Lung (tissue), 12 donors: Measurements from ENCODE around the gene EHMT2. TPM values are rescaled to one million over a fixed set of nuclear protein-coding genes. Genes with fewer than 3 reads are reported as not detected.

Experiments used
- ATAC-seq: fragments of 200-7000 bp; cut with Tn5 transposase; one replicate; pipeline ENCODE4 v1.9.1; 2020; ENCODE audit warnings: moderate number of reproducible peaks; ENCODE audit not compliant: insufficient read depth, low FRiP score
- DNase-seq, 3 donors: peaks; one replicate each; pipeline ENCODE4 v3.0.0-alpha.2; 2013 to 2017
- H3K27ac ChIP-seq, 2 donors: one replicate each; pipeline ENCODE4 v1.5.1; 2013; ENCODE audit warnings: mild to moderate bottlenecking in 2 of 2, moderate library complexity in 2 of 2, control low read depth in 1 of 2, inconsistent platforms in 1 of 2, low read depth in 1 of 2, low read length in 1 of 2
- H3K27me3 ChIP-seq, 3 donors: one replicate each; pipeline ENCODE4 v1.5.1; 2013; ENCODE audit warnings: low read length in 2 of 3; ENCODE audit not compliant: control insufficient read depth in 3 of 3, insufficient read depth in 3 of 3
- H3K36me3 ChIP-seq, 4 donors: one replicate each; pipeline ENCODE4 v1.5.1; 2013; ENCODE audit warnings: low read length in 4 of 4, mild to moderate bottlenecking in 1 of 4, moderate library complexity in 1 of 4; ENCODE audit not compliant: control insufficient read depth in 4 of 4, insufficient read depth in 4 of 4
- H3K4me1 ChIP-seq, 5 donors: one replicate each; pipeline ENCODE4 v1.5.1; 2013; ENCODE audit warnings: low read length in 5 of 5, mild to moderate bottlenecking in 2 of 5, moderate library complexity in 1 of 5; ENCODE audit not compliant: control insufficient read depth in 5 of 5, insufficient read depth in 5 of 5
- H3K4me3 ChIP-seq: one replicate; pipeline ENCODE4 v1.5.1; 2013; ENCODE audit warnings: mild to moderate bottlenecking, control low read depth, moderate library complexity
- H3K9ac ChIP-seq, 2 donors: one replicate each; pipeline ENCODE4 v1.5.1; 2013; ENCODE audit warnings: low read length in 2 of 2, control low read depth in 1 of 2; ENCODE audit not compliant: insufficient read depth in 1 of 2
- H3K9me3 ChIP-seq, 4 donors: one replicate each; pipeline ENCODE4 v1.5.1; 2013; ENCODE audit warnings: low read length in 3 of 4, mild to moderate bottlenecking in 1 of 4, moderate library complexity in 1 of 4; ENCODE audit not compliant: control insufficient read depth in 4 of 4, insufficient read depth in 3 of 4
- CTCF ChIP-seq: IDR thresholded peaks from 2 replicates; pipeline ENCODE4 v1.5.1; 2012; ENCODE audit warnings: mild to moderate bottlenecking; ENCODE audit errors: control extremely low read depth, extremely low read depth
- WGBS, 2 donors: extraction: QIAGEN DNeasy Blood & Tissue Kit; methylation state at CpG; one replicate each; pipeline ENCODE4 v1.1.7; 2013; 5-methylcytosine and 5-hydroxymethylcytosine counted together
- polyA plus RNA-seq, 2 donors: library from polyadenylated mRNA; stranded (reverse); fragments of 200-250 nt; gene quantifications; one replicate each; pipeline ENCODE4 v1.2.1, GENCODE V29; 2013
- total RNA-seq, 2 donors: library from RNA; depleted of rRNA in 1 of 2; stranded (reverse); fragments of >200 nt in 1 of 2; gene quantifications; one replicate each; pipeline ENCODE4 v1.2.1, GENCODE V29; 2014 to 2021
- donor health status: control.
- donor health status: control.
- donor health status: Bipolar disorder and iron deficiency.
- donor health status: healthy.
- donor health status: DM: yes; HTN: yes; CAD: no.

EHMT2 gene
- total and polyA plus RNA-seq, 4 donors: 21.2 to 43.4 (median 34.8) TPM

GRCh38 chr6:31877651-31878161 is 19.8 kb downstream of the EHMT2 start:
- H3K9ac ChIP-seq: no peak overlapping the region

GRCh38 chr6:31877125-31877650 is 20.3 kb downstream of the EHMT2 start:
- Histone ChIP-seq H3K27me3 (no peaks in the 10 kb centered on the region), H3K36me3 (peaks cover 2 to 23% (median 10%) of the 10 kb centered on the region in 4 donors), H3K4me1 (peaks cover 0 to 6% (median 0%) of the 10 kb centered on the region in 5 donors), H3K9ac (no peak overlapping the region), H3K4me3 (no peak overlapping the region), H3K27ac (peak overlapping the region in 1 of 2 donors; percentile 71), H3K9me3 (no peaks in the 10 kb centered on the region)
- ATAC-seq (no peak), DNase-seq (no peak)
- TF ChIP-seq CTCF: no peak
- 62 to 70% methylated on average over 3 of the region's 3 CpGs for WGBS, 2 donors

More at GRCh38 chr6:31877651-31878161, 19.8 kb downstream of the EHMT2 start:
- H3K27ac ChIP-seq: peak overlapping the region in 1 of 2 donors; percentile 71
- H3K36me3 ChIP-seq: peaks cover 2 to 28% (median 12%) of the 10 kb centered on the region in 4 donors
- H3K4me1 ChIP-seq: peaks cover 0 to 6% (median 0%) of the 10 kb centered on the region in 5 donors
- WGBS, 2 donors: 61 to 83% methylated on average over 10 of the region's 10 CpGs
- H3K9me3 ChIP-seq: no peaks in the 10 kb centered on the region
- H3K27me3 ChIP-seq: no peaks in the 10 kb centered on the region
- no peak overlapping the region for H3K4me3 ChIP-seq
- peak; percentile 40 to 73 (median 59) for DNase-seq
- peak; percentile 24 for ATAC-seq
- no peak for TF ChIP-seq CTCF

GRCh38 chr6:31876357-31876756 is 21.1 kb downstream of the EHMT2 start:
- H3K4me3 ChIP-seq: no peak overlapping the region
- peaks cover 2 to 18% (median 7%) of the 10 kb centered on the region in 4 donors for H3K36me3 ChIP-seq
- H3K4me1 ChIP-seq: peaks cover 0 to 6% (median 0%) of the 10 kb centered on the region in 5 donors
- DNase-seq (no peak), ATAC-seq (no peak)
- no peak for TF ChIP-seq CTCF
- 90 to 98% methylated on average over 7 of the region's 7 CpGs for WGBS, 2 donors
- no peak overlapping the region for H3K9ac ChIP-seq
- no peak overlapping the region for H3K27ac ChIP-seq
- no peaks in the 10 kb centered on the region for H3K9me3 ChIP-seq
- H3K27me3 ChIP-seq: no peaks in the 10 kb centered on the region
